ENCODE data around the gene GALR2.

DNA sequence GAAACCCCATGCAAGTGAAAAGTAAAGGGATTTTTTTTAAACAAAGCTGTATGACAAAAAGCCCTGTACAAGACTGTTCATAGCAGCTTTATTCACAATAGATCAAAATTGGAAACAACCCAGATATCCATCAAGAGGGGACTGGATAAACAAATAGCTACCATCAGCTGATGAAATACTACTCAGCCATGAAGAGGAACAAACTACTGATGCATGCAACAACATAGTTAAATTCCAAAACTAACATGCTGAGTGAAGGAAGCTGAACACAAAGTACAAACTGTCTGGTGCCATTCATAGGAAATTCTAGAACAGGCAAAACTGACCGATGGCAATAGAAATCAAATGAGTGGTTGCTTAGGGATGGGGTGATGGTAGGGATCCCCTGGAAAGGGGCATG lies 51.3 kb downstream of the GALR2 start:
- TF ChIP-seq, protein P1, sequence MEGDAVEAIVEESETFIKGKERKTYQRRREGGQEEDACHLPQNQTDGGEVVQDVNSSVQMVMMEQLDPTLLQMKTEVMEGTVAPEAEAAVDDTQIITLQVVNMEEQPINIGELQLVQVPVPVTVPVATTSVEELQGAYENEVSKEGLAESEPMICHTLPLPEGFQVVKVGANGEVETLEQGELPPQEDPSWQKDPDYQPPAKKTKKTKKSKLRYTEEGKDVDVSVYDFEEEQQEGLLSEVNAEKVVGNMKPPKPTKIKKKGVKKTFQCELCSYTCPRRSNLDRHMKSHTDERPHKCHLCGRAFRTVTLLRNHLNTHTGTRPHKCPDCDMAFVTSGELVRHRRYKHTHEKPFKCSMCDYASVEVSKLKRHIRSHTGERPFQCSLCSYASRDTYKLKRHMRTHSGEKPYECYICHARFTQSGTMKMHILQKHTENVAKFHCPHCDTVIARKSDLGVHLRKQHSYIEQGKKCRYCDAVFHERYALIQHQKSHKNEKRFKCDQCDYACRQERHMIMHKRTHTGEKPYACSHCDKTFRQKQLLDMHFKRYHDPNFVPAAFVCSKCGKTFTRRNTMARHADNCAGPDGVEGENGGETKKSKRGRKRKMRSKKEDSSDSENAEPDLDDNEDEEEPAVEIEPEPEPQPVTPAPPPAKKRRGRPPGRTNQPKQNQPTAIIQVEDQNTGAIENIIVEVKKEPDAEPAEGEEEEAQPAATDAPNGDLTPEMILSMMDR (IDR thresholded peaks at IDR 0.05; ENCODE audit: low read depth, low read length) = no peak
- TF ChIP-seq MAX (IDR thresholded peaks at IDR 0.05; ENCODE audit: low read depth, low read length) = no peak
- no peak for TF ChIP-seq POLR2A (IDR thresholded peaks at IDR 0.05; ENCODE audit: extremely low read depth, insufficient read length)
- TF ChIP-seq MYC (IDR thresholded peaks at IDR 0.05; ENCODE audit: low read depth, low read length) = no peak
